Dedifferentiated amniotic fluid mesenchymal stem cell (primary cell): ENCODE results near the gene SMAD7.

Source experiments
- DNase-seq: peaks from one replicate; pipeline ENCODE4 v3.0.0-alpha.2; 2016; ENCODE audit errors: extremely low spot score

SMAD7 gene

GRCh38 chr18:48959921-48960920 is 9.5 kb upstream of the SMAD7 start:
- DNase-seq: no peak

GRCh38 chr18:48959551-48959920 is 8.8 kb upstream of the SMAD7 start:
- DNase-seq: no peak

GRCh38 chr18:48958951-48959350 is 8.2 kb upstream of the SMAD7 start:
- DNase-seq: no peak

GRCh38 chr18:48957616-48958015 is 6.9 kb upstream of the SMAD7 start:
- DNase-seq: no peak

- no peak for DNase-seq
These were observed 6.4 kb upstream of the SMAD7 start for GRCh38 chr18:48957136-48957535.

GRCh38 chr18:48956356-48956755 is 5.6 kb upstream of the SMAD7 start:
- no peak for DNase-seq

- peak; percentile 56 for DNase-seq
These were observed 5.1 kb upstream of the SMAD7 start for GRCh38 chr18:48955830-48956261.

- no peak for DNase-seq
These were observed 4.4 kb upstream of the SMAD7 start for GRCh38 chr18:48954886-48955819.

- no peak for DNase-seq
These were observed 2.4 kb upstream of the SMAD7 start for GRCh38 chr18:48953104-48953706.

GRCh38 chr18:48952287-48953103 is 1.7 kb upstream of the SMAD7 start:
- peak; percentile 73 for DNase-seq

GRCh38 chr18:48951448-48952286 is 902 bp upstream of the SMAD7 start:
- peak; percentile 70 for DNase-seq

- no peak for DNase-seq
These were observed 894 bp downstream of the SMAD7 start for GRCh38 chr18:48949606-48950535.

GRCh38 chr18:48949050-48949605 is 1.6 kb downstream of the SMAD7 start:
- no peak for DNase-seq

GRCh38 chr18:48948112-48949049 is 2.4 kb downstream of the SMAD7 start:
- no peak for DNase-seq

GRCh38 chr18:48947560-48947959 is 3.2 kb downstream of the SMAD7 start:
- DNase-seq: no peak

GRCh38 chr18:48947092-48947491 is 3.7 kb downstream of the SMAD7 start:
- no peak for DNase-seq

GRCh38 chr18:48946329-48946835 is 4.4 kb downstream of the SMAD7 start:
- DNase-seq: no peak

GRCh38 chr18:48945953-48946217 is 4.9 kb downstream of the SMAD7 start:
- no peak for DNase-seq
